Measurements from ENCODE around the gene ZNF436.

The ZNF436 gene

DNA sequence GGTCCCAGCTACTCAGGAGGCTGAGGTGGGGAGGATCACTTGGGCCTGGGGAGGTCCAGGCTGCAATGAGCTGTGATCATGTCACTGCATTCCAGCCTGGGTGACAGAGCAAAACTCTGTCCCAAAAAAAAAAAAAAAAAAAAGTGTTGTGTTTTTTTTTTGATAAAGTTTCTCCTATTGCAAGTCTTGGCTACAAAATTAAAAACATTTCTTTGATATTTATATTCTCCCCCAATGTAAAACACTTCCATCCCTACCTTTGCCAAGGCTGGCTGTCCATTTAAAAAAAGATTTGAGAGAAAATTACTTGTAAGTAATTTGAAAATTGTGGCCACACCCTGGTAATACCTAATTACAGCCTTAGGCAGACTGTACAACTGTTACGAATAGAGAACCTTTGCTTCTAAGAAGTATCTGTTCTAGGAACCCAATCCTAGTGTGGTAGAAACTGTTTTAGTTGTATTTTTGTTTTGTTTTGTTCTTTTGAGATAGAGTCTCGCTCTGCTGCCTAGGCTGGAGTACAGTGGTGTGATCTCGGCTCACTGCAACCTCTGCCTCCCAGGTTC is 11.2 kb downstream of the ZNF436 start:
- DNase-seq (no peak), ATAC-seq (ENCODE audit: insufficient read depth, low read depth) (no peak)
- Histone ChIP-seq H3K4me3 (ENCODE audit: low read depth in 1 of 2, low read length in 2 of 2) (no peak overlapping the region), H3K79me2 (ENCODE audit: insufficient read depth, low read length) (no peaks in the 10 kb centered on the region; the same call in 1 of the 2 replicates), H3K9me3 (ENCODE audit: insufficient read depth, low read length, severe bottlenecking) (peaks cover 27% of the 10 kb centered on the region), H4K20me1 (ENCODE audit: insufficient read depth, low read length) (no peaks in the 10 kb centered on the region), H3K27me3 (ENCODE audit: insufficient read depth, low read length, poor library complexity) (no peaks in the 10 kb centered on the region), H3K4me1 (ENCODE audit: insufficient read depth, low read length) (no peaks in the 10 kb centered on the region), H3K4me2 (ENCODE audit: insufficient read depth, low read length) (no peak overlapping the region), H2AFZ (ENCODE audit: low read depth, low read length) (no peak overlapping the region), H3K9ac (ENCODE audit: low read depth, low read length) (no peak overlapping the region), H3K36me3 (ENCODE audit: insufficient read depth, low read length) (peaks cover 33% of the 10 kb centered on the region), H3K27ac (ENCODE audit: low read length) (no peak overlapping the region)
- no peak for TF ChIP-seq EZH2 (IDR thresholded peaks at IDR 0.05; ENCODE audit: borderline replicate concordance, low read depth, low read length, severe bottlenecking)
- TF ChIP-seq, protein P1, sequence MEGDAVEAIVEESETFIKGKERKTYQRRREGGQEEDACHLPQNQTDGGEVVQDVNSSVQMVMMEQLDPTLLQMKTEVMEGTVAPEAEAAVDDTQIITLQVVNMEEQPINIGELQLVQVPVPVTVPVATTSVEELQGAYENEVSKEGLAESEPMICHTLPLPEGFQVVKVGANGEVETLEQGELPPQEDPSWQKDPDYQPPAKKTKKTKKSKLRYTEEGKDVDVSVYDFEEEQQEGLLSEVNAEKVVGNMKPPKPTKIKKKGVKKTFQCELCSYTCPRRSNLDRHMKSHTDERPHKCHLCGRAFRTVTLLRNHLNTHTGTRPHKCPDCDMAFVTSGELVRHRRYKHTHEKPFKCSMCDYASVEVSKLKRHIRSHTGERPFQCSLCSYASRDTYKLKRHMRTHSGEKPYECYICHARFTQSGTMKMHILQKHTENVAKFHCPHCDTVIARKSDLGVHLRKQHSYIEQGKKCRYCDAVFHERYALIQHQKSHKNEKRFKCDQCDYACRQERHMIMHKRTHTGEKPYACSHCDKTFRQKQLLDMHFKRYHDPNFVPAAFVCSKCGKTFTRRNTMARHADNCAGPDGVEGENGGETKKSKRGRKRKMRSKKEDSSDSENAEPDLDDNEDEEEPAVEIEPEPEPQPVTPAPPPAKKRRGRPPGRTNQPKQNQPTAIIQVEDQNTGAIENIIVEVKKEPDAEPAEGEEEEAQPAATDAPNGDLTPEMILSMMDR (IDR thresholded peaks at IDR 0.05; ENCODE audit: borderline replicate concordance, extremely low read depth, low read length, poor library complexity, severe bottlenecking) = no peak

DNA sequence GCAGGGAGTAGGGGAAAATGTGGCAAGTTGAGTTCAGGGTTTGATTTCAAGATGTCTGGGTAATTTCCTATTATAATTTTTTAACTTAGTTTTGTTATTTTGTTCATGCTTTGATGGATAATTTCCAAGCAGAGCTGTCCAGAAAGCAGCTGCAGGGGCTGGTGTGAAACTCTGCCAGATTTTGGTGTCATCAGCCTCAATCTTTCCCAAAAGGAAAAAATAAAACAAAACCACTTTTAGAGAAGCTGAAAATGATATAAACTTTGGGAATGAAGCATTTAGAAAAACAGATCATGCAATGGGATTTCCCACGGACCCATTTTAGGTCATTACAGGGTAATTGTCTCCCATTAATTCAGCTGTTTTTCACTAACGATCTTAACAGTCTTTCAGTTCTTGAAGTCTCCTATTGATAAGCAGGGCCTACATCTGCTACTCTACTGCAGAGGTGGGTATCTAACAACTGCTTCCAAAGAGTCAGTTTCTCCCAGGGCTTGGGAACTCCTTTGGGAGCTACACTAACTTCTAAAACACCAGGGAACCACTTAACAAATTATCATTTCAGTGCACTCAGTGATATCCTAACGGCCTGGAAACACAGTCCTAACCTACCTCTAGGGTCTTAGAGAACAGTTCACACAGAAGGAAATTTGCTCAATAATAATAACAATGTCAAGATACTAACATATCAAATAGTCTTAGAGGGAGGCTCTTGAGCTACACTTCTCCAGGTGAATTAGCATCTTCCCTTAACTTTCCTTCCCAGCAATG is 12.3 kb downstream of the ZNF436 start:
- Histone ChIP-seq H3K4me2 (ENCODE audit: insufficient read depth, low read length) (no peak overlapping the region), H3K79me2 (ENCODE audit: insufficient read depth, low read length) (no peaks in the 10 kb centered on the region; the same call in 1 of the 2 replicates), H3K27ac (ENCODE audit: low read length) (no peak overlapping the region), H4K20me1 (ENCODE audit: insufficient read depth, low read length) (no peaks in the 10 kb centered on the region), H3K27me3 (ENCODE audit: insufficient read depth, low read length, poor library complexity) (no peaks in the 10 kb centered on the region), H3K4me1 (ENCODE audit: insufficient read depth, low read length) (no peaks in the 10 kb centered on the region), H3K9me3 (ENCODE audit: insufficient read depth, low read length, severe bottlenecking) (peaks cover 17% of the 10 kb centered on the region), H3K9ac (ENCODE audit: low read depth, low read length) (no peak overlapping the region), H2AFZ (ENCODE audit: low read depth, low read length) (no peak overlapping the region), H3K4me3 (ENCODE audit: low read depth in 1 of 2, low read length in 2 of 2) (no peak overlapping the region), H3K36me3 (ENCODE audit: insufficient read depth, low read length) (peaks cover 23% of the 10 kb centered on the region)
- TF ChIP-seq, protein P1 (IDR thresholded peaks at IDR 0.05; ENCODE audit: borderline replicate concordance, extremely low read depth, low read length, poor library complexity, severe bottlenecking) = no peak
- no peak for TF ChIP-seq EZH2 (IDR thresholded peaks at IDR 0.05; ENCODE audit: borderline replicate concordance, low read depth, low read length, severe bottlenecking)
- ATAC-seq (ENCODE audit: insufficient read depth, low read depth) (no peak), DNase-seq (no peak)

DNA sequence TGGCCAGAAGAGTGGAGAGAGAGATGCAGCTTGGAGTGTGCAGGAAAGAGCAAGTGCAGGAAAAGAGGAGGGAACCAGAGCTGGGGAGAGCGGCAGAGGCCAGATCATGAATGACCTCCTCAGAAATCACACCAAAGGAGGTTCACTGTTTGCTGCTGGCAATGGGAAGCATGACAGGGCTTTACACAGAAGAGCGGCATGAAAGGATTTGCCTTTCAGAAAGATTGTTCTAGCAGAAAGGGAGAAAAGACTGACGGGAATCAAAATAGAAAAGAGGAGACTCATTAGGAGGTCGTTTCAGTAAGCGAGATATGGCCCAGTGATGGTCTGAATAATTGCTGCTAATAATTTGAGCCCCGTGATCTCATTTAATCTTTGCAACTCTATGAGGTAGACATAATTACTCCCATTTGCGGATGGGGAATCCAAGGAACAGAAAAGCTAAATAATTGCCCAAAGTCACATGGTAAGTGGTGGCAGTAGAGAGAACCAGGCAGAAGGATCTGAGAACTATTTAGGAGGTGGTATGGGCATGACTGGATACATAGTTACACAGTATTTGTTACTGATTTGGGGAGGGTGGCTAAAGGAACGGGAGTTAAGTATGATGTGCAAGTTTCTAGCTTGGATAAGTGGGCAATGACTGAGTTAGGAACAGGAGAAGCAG is 13.0 kb downstream of the ZNF436 start:
- Histone ChIP-seq H3K9me3 (ENCODE audit: insufficient read depth, low read length, severe bottlenecking) (peaks cover 10% of the 10 kb centered on the region), H4K20me1 (ENCODE audit: insufficient read depth, low read length) (no peaks in the 10 kb centered on the region)
- no peak for ATAC-seq (ENCODE audit: insufficient read depth, low read depth)

More for the DNA sequence above, 13.0 kb downstream of the ZNF436 start:
- Histone ChIP-seq H3K27me3 (ENCODE audit: insufficient read depth, low read length, poor library complexity) (no peaks in the 10 kb centered on the region), H3K79me2 (ENCODE audit: insufficient read depth, low read length) (no peaks in the 10 kb centered on the region), H2AFZ (ENCODE audit: low read depth, low read length) (no peak overlapping the region), H3K4me3 (ENCODE audit: low read depth in 1 of 2, low read length in 2 of 2) (no peak overlapping the region), H3K4me2 (ENCODE audit: insufficient read depth, low read length) (no peak overlapping the region), H3K27ac (ENCODE audit: low read length) (no peak overlapping the region), H3K36me3 (ENCODE audit: insufficient read depth, low read length) (peaks cover 15% of the 10 kb centered on the region), H3K9ac (ENCODE audit: low read depth, low read length) (no peak overlapping the region), H3K4me1 (ENCODE audit: insufficient read depth, low read length) (no peaks in the 10 kb centered on the region)
- no peak for DNase-seq
- no peak for TF ChIP-seq EZH2 (IDR thresholded peaks at IDR 0.05; ENCODE audit: borderline replicate concordance, low read depth, low read length, severe bottlenecking)
- TF ChIP-seq, protein P1 (IDR thresholded peaks at IDR 0.05; ENCODE audit: borderline replicate concordance, extremely low read depth, low read length, poor library complexity, severe bottlenecking) = no peak
